ENCODE results near the gene GMCL2. TPM values are rescaled to one million over a fixed set of nuclear protein-coding genes. Genes with fewer than 3 reads are reported as not detected.
A peak's percentile ranks its signal among the peaks of the same experiment; 100 is the strongest.

The GMCL2 gene
- total RNA-seq, 1 donor from 2014 or later, result not detected

- DNase-seq (ENCODE audit: extremely low spot score, unreplicated experiment), result no peak
- H3K36me3 Mint-ChIP-seq, result peaks cover 61% of the 10 kb centered on the region
- H3K4me3 Mint-ChIP-seq, result no peak overlapping the region
- TF ChIP-seq CTCF (conservative IDR thresholded peaks at IDR 0.05), result no peak
- peaks cover 17% of the 10 kb centered on the region for H3K4me1 Mint-ChIP-seq (ENCODE audit: unreplicated experiment)
- H3K27me3 Mint-ChIP-seq, result no peaks in the 10 kb centered on the region
- H3K9me3 Mint-ChIP-seq, result peaks cover 8% of the 10 kb centered on the region
- no peak overlapping the region for H3K27ac Mint-ChIP-seq
These were observed 37.2 kb upstream of the GMCL2 start for GRCh38 chr5:178224403-178224802.

- H3K4me1 Mint-ChIP-seq (ENCODE audit: unreplicated experiment), result peaks cover 14% of the 10 kb centered on the region
- peaks cover 8% of the 10 kb centered on the region for H3K9me3 Mint-ChIP-seq
- no peak overlapping the region for H3K4me3 Mint-ChIP-seq
- peak overlapping the region; percentile 19 for H3K27ac Mint-ChIP-seq
- DNase-seq (ENCODE audit: extremely low spot score, unreplicated experiment), result no peak
- H3K36me3 Mint-ChIP-seq, result peaks cover 62% of the 10 kb centered on the region
- no peak for TF ChIP-seq CTCF (conservative IDR thresholded peaks at IDR 0.05)
- H3K27me3 Mint-ChIP-seq, result no peaks in the 10 kb centered on the region
These were observed 36.7 kb upstream of the GMCL2 start for GRCh38 chr5:178223828-178224335.

GRCh38 chr5:178223196-178223773 lies 36.1 kb upstream of the GMCL2 start:
- H3K9me3 Mint-ChIP-seq, result peaks cover 8% of the 10 kb centered on the region
- TF ChIP-seq CTCF (conservative IDR thresholded peaks at IDR 0.05), result peak; percentile 44
- peaks cover 58% of the 10 kb centered on the region for H3K36me3 Mint-ChIP-seq
- DNase-seq (ENCODE audit: extremely low spot score, unreplicated experiment), result no peak
- H3K4me3 Mint-ChIP-seq, result no peak overlapping the region
- H3K4me1 Mint-ChIP-seq (ENCODE audit: unreplicated experiment), result peaks cover 14% of the 10 kb centered on the region
- peak overlapping the region; percentile 61 for H3K27ac Mint-ChIP-seq
- H3K27me3 Mint-ChIP-seq, result no peaks in the 10 kb centered on the region

GRCh38 chr5:178222292-178222691 lies 35.1 kb upstream of the GMCL2 start:
- peaks cover 14% of the 10 kb centered on the region for H3K4me1 Mint-ChIP-seq (ENCODE audit: unreplicated experiment)
- H3K4me3 Mint-ChIP-seq, result no peak overlapping the region
- H3K36me3 Mint-ChIP-seq, result peaks cover 49% of the 10 kb centered on the region
- H3K27me3 Mint-ChIP-seq, result no peaks in the 10 kb centered on the region
- H3K9me3 Mint-ChIP-seq, result peaks cover 2% of the 10 kb centered on the region
- no peak overlapping the region for H3K27ac Mint-ChIP-seq
- no peak for DNase-seq (ENCODE audit: extremely low spot score, unreplicated experiment)
- no peak for TF ChIP-seq CTCF (conservative IDR thresholded peaks at IDR 0.05)

- no peak for TF ChIP-seq CTCF (conservative IDR thresholded peaks at IDR 0.05)
- peaks cover 14% of the 10 kb centered on the region for H3K4me1 Mint-ChIP-seq (ENCODE audit: unreplicated experiment)
These were observed 34.7 kb upstream of the GMCL2 start for GRCh38 chr5:178221853-178222252.

More at GRCh38 chr5:178221853-178222252, 34.7 kb upstream of the GMCL2 start:
- no peak for DNase-seq (ENCODE audit: extremely low spot score, unreplicated experiment)
- Mint-ChIP-seq H3K36me3 (peaks cover 45% of the 10 kb centered on the region), H3K27me3 (no peaks in the 10 kb centered on the region), H3K9me3 (no peaks in the 10 kb centered on the region), H3K4me3 (no peak overlapping the region), H3K27ac (peak overlapping the region; percentile 3)
